MV-4-11 (cell line): ENCODE data around the gene DAPK1.
A peak's percentile ranks its signal among the peaks of the same experiment; 100 is the strongest.
"Not testable (repeated sequence)": the region's sequence is repeated elsewhere in the genome, so short reads cannot be mapped to it uniquely, and the experiment has no call there.

Source experiments
- DNase-seq: peaks from one replicate; lab custom pipeline; 2025; lab: John Stamatoyannopoulos, UW

DAPK1 gene

DNA sequence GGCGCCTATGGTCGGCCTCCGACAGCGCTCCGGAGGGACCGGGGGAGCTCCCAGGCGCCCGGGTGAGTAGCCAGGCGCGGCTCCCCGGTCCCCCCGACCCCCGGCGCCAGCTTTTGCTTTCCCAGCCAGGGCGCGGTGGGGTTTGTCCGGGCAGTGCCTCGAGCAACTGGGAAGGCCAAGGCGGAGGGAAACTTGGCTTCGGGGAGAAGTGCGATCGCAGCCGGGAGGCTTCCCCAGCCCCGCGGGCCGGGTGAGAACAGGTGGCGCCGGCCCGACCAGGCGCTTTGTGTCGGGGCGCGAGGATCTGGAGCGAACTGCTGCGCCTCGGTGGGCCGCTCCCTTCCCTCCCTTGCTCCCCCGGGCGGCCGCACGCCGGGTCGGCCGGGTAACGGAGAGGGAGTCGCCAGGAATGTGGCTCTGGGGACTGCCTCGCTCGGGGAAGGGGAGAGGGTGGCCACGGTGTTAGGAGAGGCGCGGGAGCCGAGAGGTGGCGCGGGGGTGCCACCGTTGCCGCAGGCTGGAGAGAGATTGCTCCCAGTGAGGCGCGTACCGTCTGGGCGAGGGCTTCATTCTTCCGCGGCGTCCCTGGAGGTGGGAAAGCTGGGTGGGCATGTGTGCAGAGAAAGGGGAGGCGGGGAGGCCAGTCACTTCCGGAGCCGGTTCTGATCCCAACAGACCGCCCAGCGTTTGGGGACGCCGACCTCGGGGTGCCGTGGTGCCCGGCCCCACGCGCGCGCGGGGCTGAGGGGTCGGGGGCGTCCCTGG lies 561 bp downstream of the DAPK1 start:
- no peak for DNase-seq

DNA sequence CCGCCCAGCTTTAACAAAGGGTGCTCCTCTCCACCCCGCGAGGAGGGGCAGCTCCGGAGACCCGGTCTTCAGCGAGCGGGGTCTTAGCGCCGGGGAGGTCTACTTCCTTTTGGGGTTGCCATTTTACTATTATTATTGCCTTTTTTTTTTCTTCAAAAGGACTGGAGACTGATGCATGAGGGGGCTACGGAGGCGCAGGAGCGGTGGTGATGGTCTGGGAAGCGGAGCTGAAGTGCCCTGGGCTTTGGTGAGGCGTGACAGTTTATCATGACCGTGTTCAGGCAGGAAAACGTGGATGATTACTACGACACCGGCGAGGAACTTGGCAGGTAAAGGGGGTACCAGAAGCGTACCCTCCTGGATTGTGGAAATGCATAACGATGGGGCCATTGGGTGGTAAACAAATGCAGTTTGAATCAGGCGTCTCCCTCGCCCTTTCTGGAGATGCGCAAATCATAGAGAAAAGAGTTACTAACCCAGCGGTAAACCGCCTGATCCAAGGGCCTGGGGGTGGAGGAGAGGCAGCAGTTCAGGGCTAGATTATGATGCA lies 1.2 kb downstream of the DAPK1 start:
- no peak for DNase-seq

DNA sequence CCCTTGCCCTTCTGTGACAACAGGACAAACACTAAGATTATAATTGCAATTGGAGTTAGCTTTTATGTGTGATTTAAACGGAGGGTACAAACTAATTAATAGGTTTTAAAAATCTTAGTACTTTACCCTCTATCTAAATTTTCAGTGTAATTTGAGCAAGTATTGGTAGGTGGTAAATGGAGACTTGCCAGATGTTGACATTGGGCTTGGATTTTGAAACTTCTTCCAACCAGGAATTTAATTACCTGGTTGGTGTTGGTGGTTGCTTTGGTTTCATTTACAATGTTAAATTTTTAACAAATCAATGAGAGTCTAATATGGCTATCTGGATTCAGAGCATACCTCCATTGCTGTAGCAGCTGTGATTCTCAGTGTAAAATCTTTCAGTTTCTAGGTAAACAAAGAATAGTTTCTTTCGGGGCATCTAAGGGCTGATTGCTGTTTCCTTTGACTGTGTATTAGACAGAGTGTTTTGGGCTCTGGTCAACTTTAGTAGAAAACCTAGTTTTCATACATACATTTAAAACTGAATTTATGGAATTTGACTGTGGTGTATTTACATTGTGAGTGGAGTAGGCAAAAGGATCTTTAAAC lies 1.9 kb downstream of the DAPK1 start:
- no peak for DNase-seq

DNA sequence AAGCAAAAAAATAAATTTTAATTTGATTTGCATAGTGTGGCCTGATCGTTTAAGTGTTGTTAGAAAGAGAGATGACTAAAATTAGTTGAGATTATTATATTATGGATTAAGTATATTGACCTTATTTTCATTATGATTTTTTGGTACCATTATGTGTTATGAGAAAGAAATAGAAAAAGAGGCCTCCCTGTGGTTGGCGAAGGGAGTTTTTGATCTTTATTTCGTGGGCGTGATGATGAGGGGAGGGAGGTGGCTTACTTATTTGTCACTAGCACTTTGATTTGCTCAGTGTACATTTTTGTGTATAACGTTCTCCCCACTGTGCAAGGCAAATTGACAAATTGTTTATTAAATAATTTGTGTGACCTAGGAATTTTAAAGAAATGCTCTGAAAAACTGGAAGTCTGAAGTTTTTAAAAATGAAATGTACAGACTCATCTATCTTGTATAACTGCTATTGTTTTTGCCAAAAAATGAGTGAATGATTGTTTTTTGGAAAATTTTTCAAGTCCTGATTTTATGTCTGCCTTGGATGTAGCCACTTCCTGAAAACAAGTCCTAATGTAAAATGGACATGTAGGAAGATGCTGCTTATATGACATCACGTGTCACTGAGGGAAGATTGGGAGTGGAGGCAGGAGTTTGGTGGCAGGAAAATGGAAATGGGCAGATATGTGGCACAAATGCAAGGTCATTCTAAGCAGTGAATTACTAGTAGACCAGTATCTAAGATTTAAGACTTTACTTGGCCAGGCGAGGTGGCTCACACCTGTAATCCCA lies 3.0 kb downstream of the DAPK1 start:
- DNase-seq = no peak

DNA sequence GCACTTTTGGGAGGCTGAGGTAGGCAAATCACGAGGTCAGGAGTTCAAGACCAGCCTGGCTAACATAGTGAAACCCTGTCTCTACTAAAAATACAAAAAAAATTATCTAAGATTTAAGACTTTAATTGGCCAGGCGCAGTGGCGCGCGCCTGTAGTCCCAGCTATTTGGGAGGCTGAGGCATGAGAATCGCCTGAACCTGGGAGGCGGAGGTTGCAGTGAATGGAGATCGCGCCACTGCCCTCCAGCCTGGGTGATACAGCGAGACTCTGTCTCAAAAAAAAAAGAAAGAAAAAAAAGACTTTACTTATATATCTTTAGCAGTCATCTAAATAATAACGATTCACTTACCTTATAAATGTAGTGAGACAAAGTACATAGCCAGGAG lies 3.6 kb downstream of the DAPK1 start:
- not testable (repeated sequence) for DNase-seq

DNA sequence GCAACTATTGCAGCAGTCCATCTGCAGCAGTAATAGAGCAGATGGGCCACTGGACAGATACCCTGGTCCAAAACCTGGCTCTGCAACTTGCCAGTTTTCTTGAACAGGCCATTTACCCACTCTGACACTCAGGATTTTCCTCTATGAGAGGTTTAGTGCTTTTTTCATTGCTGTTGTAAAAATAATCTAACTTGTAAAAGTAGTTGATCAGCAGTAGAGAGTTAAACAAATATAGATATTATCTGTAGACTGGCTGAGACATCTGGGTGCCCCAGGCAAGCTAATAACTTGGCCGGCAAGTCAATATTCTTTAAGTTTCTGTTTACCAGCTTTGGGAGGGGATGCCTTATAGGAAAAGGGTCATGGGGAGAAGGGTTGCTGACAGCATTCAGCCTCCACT lies 4.1 kb downstream of the DAPK1 start:
- DNase-seq = no peak

DNA sequence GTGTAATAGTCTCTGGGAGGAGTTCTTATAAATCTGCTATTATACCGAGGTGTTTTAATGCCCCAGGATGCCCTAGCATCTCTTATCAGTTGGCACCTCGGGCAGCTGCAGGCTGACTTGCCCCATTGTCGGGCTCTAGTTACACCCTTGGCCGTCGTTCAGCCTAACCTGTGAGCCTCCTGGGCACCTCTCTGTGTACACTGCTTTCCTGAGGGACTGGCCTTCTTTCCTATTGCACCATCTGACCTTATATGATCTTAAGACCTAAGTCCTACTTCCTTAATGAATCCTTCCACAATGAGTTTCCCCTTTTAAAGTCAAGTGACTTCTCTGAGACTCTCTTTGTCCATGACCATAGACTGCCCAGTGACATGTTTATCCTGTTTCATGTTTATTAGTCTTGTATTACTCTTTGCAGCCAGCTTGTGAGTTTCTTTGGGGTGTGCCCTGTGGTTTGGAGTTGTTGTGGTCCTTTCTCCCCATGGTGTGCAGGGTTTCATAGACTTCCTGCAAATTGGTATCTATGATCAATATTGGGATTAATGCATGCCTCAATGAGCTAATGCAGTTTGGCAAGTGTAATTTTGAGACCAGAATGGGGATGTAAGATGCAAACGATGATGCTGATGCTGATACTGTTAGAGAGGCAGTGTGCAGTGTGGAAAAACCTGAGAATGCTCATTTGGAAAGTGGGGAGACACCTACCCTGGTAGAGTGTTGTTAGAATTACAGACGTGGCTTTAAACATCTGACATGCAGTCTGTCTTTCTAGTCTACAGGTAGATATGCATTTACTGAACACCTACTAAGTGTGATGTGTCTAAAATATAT lies 4.9 kb downstream of the DAPK1 start:
- peak; percentile 85 for DNase-seq

DNA sequence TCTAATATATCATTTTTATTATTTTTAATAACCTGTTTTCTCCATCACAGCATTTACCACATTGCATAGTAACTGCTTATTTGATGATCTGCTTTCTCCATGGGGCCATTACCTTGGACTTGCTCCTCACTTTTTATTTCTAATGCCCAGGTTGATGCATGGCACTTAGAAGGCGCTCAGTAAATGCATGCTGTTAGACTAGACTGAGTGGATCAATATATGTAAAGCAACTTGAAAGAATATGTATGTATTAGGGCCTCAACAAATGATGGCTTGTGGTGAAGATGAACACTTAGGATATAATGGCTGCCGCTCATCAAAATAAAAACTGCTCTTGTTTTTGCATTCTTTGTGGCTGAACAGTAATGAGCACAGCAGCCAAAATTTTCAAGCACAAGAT lies 5.8 kb downstream of the DAPK1 start:
- no peak for DNase-seq

DNA sequence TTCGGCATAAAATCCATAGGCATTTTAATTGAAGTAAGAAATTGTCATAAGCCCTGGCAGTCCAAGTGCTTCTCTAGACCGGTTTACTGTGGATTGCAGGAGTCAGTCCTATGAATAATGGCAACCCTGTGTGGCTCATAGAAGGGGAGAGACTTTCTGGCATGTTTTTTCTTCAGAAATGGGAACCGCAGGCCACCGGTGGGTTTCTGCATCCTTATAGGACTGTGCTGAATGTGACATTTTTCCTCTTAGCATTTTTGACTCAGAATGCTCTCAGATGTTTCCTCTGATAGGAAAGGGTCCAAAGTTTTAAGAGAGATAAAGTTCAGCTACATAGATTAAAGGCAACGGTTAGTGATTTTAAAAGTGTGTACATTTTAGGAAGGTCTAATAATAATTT lies 6.3 kb downstream of the DAPK1 start:
- no peak for DNase-seq

DNA sequence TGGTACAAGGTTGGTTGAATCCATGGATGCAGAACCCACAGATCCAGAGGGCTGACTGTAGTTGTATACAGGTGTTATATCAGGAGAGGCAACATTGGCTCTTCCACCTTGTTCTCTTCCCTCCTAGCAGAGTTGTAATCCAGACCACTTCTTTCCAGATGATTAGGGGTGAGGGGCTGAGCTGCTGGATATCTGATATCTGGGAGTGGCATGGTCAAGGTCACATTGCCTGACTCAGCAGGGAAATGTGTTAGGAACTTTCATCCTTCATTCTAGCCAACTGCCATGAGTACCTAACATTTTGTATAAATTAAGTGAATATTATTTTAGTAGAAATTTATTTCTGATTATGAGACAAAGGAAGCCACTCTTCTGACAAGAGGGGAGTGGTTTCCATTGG lies 7.3 kb downstream of the DAPK1 start:
- no peak for DNase-seq

DNA sequence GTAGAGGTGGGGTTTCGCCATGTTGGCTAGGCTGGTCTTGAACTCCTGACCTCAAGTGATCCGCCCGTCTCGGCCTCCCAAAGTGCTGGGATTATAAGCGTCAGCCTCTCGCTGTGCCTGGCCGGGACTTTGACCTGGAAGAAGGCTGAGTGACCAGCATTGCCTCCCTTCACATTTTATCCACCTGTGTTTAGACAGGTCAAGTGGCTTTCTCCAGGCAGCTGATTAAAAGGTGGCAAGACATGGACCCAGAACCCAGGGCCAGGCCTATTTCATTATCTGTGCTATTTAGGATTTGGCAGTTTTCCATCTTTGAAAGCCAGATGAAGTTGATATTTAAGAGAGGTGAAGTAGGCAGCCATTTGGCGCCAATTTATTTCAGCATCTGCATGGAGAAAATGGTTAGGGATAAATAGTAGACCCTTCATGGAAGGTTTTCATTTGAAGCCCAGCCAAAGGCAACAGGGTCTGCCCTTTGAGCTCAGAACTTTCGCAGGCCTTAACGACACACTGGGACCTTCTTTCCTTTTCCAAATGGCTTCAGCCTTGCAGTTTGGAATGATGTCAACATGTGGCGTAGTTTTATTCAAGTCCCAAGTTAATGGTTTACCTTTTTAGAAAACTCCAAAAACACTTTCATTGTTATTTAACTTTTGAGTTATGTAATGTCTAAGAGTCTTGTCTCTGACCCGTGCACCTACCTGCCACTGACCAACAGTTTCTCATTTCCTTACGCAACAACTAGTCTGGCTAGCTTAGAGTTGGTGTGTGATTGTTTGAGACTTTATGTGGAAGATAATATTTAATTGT lies 8.4 kb downstream of the DAPK1 start:
- DNase-seq = no peak

DNA sequence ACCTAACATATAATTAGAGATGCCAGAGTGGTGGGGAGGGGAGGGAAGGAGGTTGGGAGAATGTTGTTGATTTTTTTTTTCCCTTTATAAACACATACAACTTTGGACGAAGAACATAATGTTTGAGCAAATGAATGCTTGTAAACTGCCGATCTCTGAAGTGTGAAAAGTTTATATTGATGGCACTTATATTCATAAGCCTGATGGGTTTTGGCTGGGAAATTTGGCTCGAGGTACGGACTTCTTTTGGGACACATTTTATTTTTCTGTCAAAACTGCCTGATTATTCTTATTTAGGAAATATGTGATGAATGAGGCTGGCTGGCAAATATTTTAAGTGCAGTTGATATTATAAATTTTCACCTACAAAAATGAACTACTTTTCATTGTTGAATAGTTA lies 9.9 kb downstream of the DAPK1 start:
- DNase-seq = no peak

DNA sequence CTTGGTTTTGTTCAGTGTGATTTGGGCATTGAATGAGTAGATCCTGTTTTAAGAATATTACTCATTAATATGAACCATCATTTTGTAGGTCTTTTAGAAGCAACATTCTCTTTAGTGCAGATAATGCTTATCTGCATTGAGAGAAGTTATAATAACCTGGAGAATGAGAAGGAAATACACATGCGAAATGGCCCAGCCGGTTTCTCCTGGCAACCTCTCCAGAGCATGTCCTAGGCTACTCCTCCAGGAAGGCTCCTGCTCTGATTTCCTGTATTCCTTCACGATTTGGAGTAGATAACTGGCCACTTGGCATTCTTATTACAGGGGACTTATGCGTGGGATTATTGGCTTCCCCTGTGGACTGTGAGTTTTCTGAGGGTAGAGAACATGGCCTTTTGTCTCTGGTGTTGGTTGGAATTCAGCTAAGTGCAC lies 12.6 kb downstream of the DAPK1 start:
- DNase-seq = no peak

DNA sequence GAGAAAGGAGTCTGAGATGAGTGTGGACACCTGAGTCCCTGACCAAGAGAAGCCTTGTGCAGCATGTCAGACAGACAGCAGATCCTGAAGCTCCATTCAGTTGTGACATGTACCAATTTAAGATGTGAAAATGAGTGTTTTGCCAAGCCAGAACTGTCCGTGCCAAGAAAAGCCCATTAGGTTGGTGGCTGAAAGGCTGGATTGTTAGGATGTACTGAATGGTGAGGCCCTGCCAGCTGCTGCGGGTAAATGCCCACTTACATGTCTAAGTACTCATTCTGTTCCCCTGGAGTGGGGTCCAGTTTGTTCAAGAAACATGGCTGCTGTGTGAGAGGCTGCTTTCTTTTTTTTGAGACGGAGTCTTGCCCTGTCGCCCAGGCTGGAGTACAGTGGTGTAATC lies 14.6 kb downstream of the DAPK1 start:
- DNase-seq = no peak

DNA sequence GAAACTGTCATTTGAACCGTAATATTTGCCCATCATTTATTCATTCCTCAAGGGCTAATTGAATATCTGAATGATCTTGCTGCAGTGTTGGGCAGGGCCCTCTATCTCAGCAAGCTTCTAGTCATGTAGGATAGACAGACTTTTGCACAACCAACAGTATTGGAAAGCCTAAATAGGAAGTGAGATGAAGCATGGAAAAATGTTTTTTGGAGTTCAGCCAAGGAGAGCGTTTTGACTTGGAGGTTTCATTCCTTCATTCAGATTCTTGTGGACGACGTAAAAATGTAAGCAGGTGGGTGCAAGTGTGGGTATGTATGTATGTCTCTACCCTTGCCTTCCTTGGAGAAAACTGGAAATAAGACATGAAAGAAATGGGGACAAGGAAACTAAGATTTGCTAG lies 15.5 kb downstream of the DAPK1 start:
- peak; percentile 12 for DNase-seq

DNA sequence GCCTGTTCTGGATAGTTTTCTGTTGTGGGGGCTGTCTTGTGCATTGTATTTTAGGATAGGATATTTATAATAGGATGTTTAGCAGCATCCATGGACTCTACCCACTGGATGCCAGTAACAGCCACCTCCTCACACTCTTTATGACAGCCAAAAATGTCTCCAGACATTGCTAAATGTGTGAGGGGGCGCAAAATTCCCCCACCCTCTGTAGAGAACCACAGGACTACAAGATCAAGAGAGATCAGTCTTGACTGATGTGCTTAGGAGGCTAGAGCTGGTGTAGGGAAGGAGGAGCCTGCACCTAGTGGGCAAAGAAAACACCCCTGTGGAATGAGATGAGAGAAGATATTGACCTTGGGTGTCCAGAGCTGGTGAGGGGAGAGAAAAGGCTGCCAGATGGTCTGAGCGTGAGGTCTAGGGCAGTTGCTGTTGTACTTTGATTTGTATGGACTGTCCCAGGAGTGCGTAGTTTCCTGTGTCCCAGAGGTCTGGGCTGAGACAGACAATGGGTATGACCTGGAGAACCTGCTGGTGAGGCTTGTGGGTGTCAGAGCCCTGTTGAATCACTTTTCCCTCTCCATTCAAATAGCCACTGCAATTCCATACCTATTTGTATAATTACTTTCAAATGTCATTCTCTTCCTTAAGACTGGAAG lies 16.3 kb downstream of the DAPK1 start:
- DNase-seq = no peak

DNA sequence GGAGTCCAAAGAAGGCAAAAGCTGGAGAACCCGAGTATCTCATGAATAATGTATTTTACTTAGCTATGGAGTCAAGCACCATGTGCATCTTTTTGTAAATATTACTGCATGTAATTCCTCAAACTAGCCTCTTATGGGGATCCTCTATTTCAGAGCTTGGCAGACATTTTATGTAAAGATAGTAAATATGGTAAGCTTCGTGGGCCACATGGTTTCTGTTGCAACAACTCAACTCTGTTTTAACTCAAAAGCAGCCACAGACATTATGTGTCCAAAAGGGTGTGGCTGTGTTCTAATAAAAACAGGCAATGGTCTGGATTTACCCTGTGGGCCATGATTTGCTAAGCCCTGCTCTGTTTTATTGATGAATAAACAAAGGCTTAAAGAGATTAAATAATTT lies 17.3 kb downstream of the DAPK1 start:
- DNase-seq = peak; percentile 45

DNA sequence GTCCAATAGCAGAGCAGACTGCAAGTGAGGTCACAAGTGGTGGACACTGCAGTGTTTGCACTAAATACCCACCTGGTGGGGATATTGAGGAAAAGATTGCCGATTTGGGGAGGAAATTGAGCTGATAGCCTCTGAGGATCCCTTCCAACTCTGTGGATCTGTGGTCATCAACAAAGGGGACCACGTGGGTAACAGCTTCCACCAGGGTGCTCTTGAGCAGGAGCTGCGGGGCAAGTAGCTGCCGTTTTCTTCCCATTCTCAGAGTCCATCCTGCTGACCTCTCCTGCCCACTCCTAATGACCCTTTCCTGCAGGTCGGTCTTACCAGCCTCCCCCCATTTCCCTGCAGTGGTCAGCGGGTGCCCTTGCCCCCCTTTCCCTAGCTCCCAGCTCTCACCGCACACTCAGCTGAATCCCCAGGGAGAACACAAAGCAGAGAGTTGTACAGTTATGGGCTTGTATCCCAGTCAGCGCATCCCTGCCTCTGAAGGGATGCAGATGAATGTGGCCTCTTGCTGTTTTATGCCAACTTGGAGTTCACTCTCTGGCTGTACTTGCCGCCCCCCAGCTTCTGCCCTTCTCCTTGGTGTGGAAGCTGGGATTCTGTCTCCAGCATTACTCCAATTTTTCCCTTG lies 18.0 kb downstream of the DAPK1 start:
- DNase-seq = no peak

DNA sequence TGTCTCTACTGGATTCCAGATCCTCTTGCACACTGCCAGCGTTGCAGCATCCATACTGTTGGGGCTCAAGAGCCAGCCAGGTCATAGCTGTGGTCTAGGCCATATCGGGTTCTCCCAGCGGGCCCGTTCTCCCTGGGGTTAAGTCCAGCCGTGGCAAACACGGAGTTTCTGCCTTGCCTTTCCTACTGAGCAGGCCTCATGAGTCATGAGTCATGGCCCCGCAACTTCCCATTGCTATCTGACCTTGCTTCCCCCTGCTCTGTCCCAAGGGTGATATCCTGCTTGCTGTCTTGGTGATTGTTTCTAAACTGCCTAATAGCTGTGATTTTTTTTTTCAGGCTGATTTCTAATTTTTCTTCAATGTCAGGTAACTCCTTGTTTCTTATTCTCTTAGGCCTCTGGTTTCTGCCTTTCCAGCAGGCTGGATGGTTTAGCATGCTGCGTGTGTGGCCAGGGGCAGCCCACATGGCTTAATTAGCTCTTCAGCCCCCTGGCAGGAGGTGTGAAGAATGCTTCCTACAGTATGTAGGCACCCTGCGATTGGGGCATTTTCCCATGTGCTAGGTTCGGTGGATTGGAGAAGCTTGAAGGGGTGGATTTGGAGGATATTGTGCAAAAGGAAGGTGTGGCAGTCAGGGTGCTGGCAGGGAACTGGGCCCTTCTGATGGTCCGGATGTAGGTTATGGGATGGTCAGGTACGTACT lies 18.7 kb downstream of the DAPK1 start:
- peak; percentile 91 for DNase-seq

DNA sequence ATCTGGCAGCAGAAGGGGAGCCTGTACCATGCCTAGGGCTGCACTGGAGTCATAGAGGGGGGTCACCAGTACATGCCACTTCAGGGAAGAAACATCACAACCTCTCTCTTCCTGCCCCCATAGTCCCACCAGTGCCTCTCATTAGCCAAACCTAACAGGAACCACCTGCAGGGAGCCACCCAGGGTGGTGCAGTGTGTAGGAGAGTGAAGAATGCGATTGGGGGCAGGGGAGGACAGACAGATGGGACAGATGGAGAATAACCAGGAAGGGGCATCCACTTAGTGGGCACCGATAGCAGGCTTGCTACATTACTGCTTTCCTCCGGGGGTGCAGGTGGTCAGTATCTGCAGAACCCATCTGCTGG lies 19.2 kb downstream of the DAPK1 start:
- DNase-seq = no peak
